ENCODE measurements around the gene GYG2.

DNA sequence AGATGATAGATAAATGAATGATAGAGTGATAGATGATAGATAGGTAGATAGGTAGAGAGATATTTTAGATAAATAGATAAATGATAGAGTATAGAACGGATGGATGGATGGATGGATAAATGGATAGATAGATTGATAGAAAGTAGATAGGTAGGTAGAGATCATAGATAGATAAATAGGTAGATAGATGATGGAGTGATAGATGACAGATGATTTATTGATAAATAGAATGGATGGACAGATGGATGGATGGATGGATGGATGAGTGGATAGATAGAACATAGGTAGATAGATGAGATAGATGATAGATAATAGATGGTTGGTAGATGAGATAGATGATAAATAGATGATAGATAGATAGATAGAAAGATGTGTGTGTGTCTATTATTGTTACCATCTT is 50.9 kb downstream of the GYG2 start:
- TF ChIP-seq, protein P1, sequence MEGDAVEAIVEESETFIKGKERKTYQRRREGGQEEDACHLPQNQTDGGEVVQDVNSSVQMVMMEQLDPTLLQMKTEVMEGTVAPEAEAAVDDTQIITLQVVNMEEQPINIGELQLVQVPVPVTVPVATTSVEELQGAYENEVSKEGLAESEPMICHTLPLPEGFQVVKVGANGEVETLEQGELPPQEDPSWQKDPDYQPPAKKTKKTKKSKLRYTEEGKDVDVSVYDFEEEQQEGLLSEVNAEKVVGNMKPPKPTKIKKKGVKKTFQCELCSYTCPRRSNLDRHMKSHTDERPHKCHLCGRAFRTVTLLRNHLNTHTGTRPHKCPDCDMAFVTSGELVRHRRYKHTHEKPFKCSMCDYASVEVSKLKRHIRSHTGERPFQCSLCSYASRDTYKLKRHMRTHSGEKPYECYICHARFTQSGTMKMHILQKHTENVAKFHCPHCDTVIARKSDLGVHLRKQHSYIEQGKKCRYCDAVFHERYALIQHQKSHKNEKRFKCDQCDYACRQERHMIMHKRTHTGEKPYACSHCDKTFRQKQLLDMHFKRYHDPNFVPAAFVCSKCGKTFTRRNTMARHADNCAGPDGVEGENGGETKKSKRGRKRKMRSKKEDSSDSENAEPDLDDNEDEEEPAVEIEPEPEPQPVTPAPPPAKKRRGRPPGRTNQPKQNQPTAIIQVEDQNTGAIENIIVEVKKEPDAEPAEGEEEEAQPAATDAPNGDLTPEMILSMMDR (IDR thresholded peaks at IDR 0.05 in 2 of 3, conservative IDR thresholded peaks at IDR 0.05 in 1 of 3; ENCODE audit: borderline replicate concordance in 1 of 3, insufficient read depth in 1 of 3, low read depth in 2 of 3, low read length in 2 of 3): no peak
- TF ChIP-seq EZH2 (IDR thresholded peaks at IDR 0.05) (no peak), ZFX (IDR thresholded peaks at IDR 0.05) (no peak), EZH2phosphoT487 (IDR thresholded peaks at IDR 0.05; ENCODE audit: borderline replicate concordance) (no peak), SP1 (IDR thresholded peaks at IDR 0.05; ENCODE audit: low read depth) (no peak), POLR2AphosphoS5 (IDR thresholded peaks at IDR 0.05; ENCODE audit: low read depth, low read length) (no peak), POLR2A (IDR thresholded peaks at IDR 0.05; ENCODE audit: borderline replicate concordance, extremely low read depth, insufficient read depth, insufficient read length) (no peak), CEBPB (IDR thresholded peaks at IDR 0.05; ENCODE audit: low read depth) (no peak), ATF3 (IDR thresholded peaks at IDR 0.05) (no peak), FOSL1 (IDR thresholded peaks at IDR 0.05; ENCODE audit: low read depth) (no peak), SRF (IDR thresholded peaks at IDR 0.05; ENCODE audit: low read depth) (no peak)

Measured in HCT116 (cell line).